Stimulated activated memory B cell treated with anti-CD40 and anti-IgM and Interleukin-4, amounts not matched to agents 10 μg/mL and 1 μg/mL and 100 μg/mL, for 72 hours (primary cell): ENCODE results near the gene MRPL28.
"Not testable (repeated sequence)": the region's sequence is repeated elsewhere in the genome, so short reads cannot be mapped to it uniquely, and the experiment has no call there.

Experiments
- ATAC-seq: fragments of 150-1000 bp; cut with Tn5 transposase; 2 replicates; pipeline ENCODE4 v1.10.0; 2021
- H3K27ac Mint-ChIP-seq: one replicate; pipeline ENCODE4 v1.8.0; 2022; ENCODE audit warnings: mild to moderate bottlenecking, mixed read lengths
- H3K27me3 Mint-ChIP-seq: one replicate; pipeline ENCODE4 v1.8.0; 2022; ENCODE audit warnings: mixed read lengths
- H3K36me3 Mint-ChIP-seq: one replicate; pipeline ENCODE4 v1.8.0; 2022; ENCODE audit warnings: mixed read lengths
- H3K4me1 Mint-ChIP-seq: one replicate; pipeline ENCODE4 v1.8.0; 2022; ENCODE audit warnings: mixed read lengths
- H3K4me3 Mint-ChIP-seq: one replicate; pipeline ENCODE4 v1.8.0; 2022; ENCODE audit warnings: mild to moderate bottlenecking, moderate library complexity, mixed read lengths
- H3K9me3 Mint-ChIP-seq: one replicate; pipeline ENCODE4 v1.8.0; 2022; ENCODE audit warnings: mixed read lengths

The MRPL28 gene

DNA sequence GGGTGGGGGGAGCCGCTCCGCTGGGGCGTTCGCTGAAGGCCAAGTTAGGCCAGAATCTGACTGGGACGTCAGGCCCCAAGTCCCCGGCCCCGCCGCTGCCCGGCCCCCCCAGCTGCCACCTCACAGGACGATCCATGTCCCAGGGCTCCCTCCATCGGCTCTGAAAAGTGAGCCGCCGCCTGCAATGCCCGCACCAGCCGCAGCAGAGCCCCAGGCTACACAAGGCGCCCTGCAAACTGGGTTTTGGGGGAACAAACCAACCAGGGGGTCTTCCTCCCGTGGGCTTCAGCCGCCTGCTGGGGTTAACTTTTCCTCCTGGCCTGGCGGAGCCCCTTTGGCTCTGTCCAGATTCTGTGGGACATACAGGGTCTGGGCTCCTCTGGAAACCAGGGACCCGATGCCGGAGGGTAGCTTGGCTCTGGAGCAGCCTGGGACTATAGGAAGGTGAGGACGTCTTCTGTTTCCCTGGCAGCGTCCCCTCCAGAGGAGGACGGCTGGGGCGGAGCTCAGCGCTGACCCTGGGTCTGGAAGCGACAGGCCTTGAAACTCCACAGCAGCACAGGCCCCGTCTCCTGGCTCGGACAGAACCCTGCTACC lies 27.5 kb upstream of the MRPL28 start:
- H3K27me3 Mint-ChIP-seq = no peaks in the 10 kb centered on the region
- peak overlapping the region; percentile 71 for H3K4me3 Mint-ChIP-seq
- no peak for ATAC-seq
- no peaks in the 10 kb centered on the region for H3K36me3 Mint-ChIP-seq
- H3K4me1 Mint-ChIP-seq = peaks cover 43% of the 10 kb centered on the region
- H3K27ac Mint-ChIP-seq = peak overlapping the region; percentile 61
- H3K9me3 Mint-ChIP-seq = no peaks in the 10 kb centered on the region

DNA sequence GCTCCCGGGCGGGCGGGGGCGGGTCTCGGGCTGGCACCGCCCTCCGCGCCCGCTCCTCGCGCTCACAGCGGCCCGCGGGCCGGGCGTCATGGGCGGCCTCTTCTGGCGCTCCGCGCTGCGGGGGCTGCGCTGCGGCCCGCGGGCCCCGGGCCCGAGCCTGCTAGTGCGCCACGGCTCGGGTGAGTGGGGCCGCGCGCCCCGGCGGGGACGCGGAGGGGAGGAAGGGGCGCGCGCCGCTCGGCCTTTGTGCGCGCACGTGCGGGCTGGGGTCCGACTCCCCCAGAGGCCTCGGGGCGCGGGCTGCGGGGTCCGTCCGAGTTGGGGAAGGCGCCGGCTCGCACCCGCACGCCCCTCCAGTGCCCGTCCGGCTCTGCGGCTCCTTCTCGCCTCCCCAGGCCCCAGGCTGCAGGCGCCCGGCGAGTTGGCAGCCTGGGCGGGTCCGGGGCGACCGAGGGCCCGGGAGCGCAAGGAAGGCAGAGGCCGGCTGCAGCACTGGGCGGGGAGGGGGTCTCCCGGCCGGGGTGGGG lies 26.9 kb upstream of the MRPL28 start, which contains the start of gene NME4:
TSS of gene NME4 (plus strand) at position 65 of the 527 bp plus-strand sequence. CDS start at position 89, 24 bp downstream.
- peak; percentile 6 for ATAC-seq
- Mint-ChIP-seq H3K36me3 (no peaks in the 10 kb centered on the region), H3K9me3 (no peaks in the 10 kb centered on the region), H3K4me1 (peaks cover 43% of the 10 kb centered on the region), H3K27ac (peak within 1 kb of the TSS; percentile 61), H3K27me3 (no peaks in the 10 kb centered on the region), H3K4me3 (peak within 1 kb of the TSS; percentile 74)

DNA sequence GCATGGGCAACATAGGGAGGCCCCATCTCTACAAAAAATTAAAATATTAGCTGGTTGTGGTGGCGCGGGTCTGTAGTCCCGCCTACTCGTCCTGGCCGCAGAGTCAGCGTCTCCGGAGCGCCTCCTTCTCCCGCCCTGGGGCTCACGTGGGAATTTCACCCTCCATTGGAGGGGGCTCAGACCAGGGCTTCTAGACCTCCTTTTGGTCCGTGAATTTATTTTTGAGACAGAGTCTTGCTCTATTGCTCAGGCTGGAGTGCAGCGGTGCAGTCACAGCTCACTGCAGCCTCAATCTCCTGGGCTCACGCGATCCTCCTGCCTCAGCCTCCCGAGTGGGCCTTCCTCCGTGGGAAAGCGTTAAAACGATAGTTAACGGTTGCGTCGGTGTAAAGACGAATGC lies 26.3 kb upstream of the MRPL28 start:
- H3K4me1 Mint-ChIP-seq = peaks cover 43% of the 10 kb centered on the region

DNA sequence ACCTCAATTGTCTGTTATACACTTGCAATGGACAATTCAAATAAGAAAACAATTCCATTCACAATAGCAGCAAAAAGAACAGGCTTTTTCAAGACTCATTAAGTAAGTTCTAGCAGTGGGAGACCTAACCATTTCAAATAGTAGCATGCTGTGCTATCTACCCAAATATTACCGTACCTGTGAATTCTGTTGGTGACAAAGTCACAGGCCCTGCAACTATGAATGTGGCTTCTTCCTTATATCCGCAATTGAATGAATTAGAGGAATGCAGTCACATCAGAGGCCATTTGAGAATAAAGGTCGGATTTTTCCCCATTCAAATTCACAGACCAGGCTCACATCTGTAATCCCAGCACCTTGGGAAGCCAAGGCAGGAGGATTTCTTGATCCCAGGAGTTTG lies 25.9 kb upstream of the MRPL28 start:
- H3K9me3 Mint-ChIP-seq = no peaks in the 10 kb centered on the region
- ATAC-seq = no peak
- H3K27me3 Mint-ChIP-seq = no peaks in the 10 kb centered on the region
- H3K36me3 Mint-ChIP-seq = no peaks in the 10 kb centered on the region
- H3K4me1 Mint-ChIP-seq = peaks cover 43% of the 10 kb centered on the region
- H3K27ac Mint-ChIP-seq = peak overlapping the region; percentile 32
- peak overlapping the region; percentile 74 for H3K4me3 Mint-ChIP-seq

More for the DNA sequence above, 26.3 kb upstream of the MRPL28 start:
- Mint-ChIP-seq H3K4me3 (peak overlapping the region; percentile 74), H3K9me3 (no peaks in the 10 kb centered on the region), H3K27me3 (no peaks in the 10 kb centered on the region), H3K36me3 (no peaks in the 10 kb centered on the region), H3K27ac (peak overlapping the region; percentile 32)
- no peak for ATAC-seq

DNA sequence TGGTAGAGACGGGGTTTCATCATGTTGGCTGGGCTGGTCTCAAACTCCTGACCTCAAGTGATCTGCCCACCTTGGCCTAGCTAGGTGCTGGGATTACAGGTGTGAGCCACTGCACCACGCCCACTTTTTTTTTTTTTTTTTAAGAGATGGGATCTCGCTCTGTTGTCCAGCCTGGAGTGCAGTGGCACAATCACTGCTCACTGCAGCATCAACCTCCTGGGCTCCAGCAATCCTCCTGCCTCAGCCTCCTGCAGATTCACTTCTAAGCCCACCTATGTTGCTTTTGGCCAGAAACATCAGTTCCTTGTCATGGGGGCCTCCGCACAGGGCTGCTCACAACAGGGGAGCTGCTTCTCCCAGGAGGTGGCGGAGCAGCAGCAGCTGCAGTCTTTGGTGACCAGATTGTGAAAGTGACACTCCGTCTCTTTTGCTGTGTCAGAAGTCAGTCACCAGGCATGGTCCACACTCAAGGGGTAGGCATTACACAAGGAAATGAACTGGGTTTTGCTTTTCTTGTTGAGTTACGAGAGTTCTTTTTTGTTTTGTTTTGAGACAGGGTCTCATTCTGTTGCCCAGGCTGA lies 22.2 kb upstream of the MRPL28 start:
- peaks cover 13% of the 10 kb centered on the region for H3K4me1 Mint-ChIP-seq
- H3K36me3 Mint-ChIP-seq = no peaks in the 10 kb centered on the region
- no peak overlapping the region for H3K4me3 Mint-ChIP-seq
- no peaks in the 10 kb centered on the region for H3K27me3 Mint-ChIP-seq
- no peak overlapping the region for H3K27ac Mint-ChIP-seq
- no peak for ATAC-seq
- H3K9me3 Mint-ChIP-seq = no peaks in the 10 kb centered on the region

DNA sequence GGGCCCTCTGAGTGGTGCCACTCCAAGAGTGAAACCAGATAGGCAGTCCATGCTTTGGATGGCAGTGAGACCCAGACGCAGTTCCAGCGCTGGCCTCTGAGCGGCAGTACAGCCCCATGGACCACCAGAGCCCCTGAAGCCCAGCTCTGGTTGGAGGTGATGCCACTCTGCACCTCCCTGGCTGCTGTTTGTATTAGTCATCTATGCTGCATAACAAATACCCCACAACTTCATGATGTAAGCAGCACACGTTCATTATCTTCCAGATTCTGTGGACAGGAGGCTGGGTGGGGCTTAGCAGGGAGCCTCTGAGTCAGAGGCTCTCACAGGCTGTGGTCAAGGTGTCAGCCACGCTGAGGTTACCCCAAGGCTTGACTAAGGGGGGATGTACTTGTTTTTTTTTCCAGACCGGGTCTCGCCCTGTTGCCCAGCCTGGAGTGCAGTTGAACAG lies 21.6 kb upstream of the MRPL28 start:
- peak; percentile 79 for ATAC-seq
- H3K27ac Mint-ChIP-seq = no peak overlapping the region
- no peaks in the 10 kb centered on the region for H3K36me3 Mint-ChIP-seq
- no peaks in the 10 kb centered on the region for H3K27me3 Mint-ChIP-seq
- no peak overlapping the region for H3K4me3 Mint-ChIP-seq
- H3K4me1 Mint-ChIP-seq = peaks cover 13% of the 10 kb centered on the region
- H3K9me3 Mint-ChIP-seq = no peaks in the 10 kb centered on the region

DNA sequence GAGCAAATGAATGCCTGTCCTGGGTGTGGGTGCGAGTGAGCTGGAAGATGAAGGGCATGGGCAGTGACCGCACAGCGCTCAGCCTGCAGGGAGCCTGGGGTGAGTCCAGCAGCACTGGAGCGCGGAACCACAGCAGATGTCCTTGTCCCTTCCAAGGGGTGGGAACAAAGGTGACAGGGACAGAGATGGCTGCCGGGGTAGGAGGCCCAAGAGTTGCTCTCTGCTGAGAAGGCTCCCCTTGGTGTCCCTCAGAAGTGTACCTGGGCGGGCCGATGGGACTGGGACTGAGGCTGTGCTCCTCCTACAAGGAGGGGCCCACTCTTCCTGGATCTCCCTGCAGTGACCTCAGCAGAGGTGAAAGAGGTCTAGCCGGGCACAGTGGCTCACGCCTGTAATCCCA lies 19.0 kb upstream of the MRPL28 start:
- Mint-ChIP-seq H3K27me3 (no peaks in the 10 kb centered on the region), H3K4me3 (no peak overlapping the region), H3K27ac (no peak overlapping the region), H3K9me3 (no peaks in the 10 kb centered on the region), H3K36me3 (no peaks in the 10 kb centered on the region), H3K4me1 (peaks cover 11% of the 10 kb centered on the region)
- no peak for ATAC-seq

DNA sequence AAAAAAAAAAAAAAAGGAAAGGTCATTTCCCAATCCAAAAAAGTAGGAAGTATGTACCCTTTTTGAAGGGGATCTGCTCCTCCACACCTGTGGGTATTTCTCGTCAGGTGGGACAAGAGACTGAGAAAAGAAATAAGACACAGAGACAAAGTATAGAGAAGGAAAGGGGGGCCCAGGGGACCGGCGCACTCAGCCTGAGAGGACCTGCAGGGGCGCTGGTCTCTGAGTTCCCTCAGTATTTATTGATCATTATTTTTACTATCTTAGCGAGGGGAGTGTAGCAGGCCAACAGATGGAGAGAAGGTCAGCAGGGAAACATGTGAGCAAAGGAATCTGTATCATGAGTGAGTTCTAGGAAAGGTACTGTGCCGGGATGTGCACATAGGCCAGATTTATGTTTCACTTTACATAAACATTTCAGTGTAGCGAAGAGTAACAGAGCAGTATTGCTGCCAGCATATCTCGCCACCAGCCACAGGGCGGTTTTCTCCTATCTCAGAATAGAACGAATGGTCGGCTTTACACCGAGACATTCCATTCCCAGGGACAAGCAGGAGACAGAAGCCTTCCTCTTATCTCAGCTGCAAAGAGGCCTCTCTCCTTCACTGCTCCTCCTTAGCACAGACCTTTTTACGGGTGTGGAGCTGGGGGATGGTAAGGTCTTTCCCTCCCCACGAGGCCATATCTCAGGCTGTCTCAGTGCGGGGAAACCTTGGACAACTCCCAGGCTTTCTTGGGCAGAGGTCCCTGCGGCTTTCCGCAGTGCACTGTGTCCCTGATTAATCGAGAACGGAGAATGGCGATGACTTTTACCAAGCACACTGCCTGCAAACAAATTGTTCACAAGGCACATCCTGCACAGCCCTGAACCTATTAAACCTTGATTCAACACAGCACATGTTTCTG lies 17.7 kb upstream of the MRPL28 start:
- not testable (repeated sequence) for H3K9me3 Mint-ChIP-seq, H3K36me3 Mint-ChIP-seq, H3K4me3 Mint-ChIP-seq, H3K27me3 Mint-ChIP-seq, H3K27ac Mint-ChIP-seq, ATAC-seq
- peaks cover 18% of the 10 kb centered on the region for H3K4me1 Mint-ChIP-seq

DNA sequence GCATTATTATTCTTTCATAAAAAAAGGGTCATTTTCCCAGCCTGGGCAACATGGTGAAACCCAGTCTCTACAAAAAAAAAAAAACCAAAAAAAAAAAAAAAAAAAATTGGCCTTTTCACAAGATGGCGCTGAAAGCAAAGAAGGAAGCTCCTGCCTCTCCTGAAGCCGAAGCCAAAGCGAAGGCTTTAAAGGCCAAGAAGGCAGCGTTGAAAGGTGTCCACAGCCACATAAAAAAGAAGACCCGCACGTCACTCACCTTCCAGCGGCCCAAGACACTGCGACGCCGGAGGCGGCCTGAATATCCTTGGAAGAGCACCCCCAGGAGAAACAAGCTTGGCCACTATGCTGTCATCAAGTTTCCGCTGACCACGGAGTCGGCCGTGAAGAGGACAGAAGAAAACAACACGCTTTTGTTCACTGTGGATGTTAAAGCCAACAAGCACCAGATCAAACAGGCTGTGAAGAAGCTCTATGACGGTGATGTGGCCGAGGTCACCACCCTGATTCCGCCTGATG lies 16.4 kb upstream of the MRPL28 start:
- Mint-ChIP-seq H3K27ac (peak overlapping the region; percentile 23), H3K9me3 (no peaks in the 10 kb centered on the region), H3K36me3 (no peaks in the 10 kb centered on the region), H3K4me3 (no peak overlapping the region), H3K27me3 (no peaks in the 10 kb centered on the region), H3K4me1 (peaks cover 23% of the 10 kb centered on the region)
- no peak for ATAC-seq

DNA sequence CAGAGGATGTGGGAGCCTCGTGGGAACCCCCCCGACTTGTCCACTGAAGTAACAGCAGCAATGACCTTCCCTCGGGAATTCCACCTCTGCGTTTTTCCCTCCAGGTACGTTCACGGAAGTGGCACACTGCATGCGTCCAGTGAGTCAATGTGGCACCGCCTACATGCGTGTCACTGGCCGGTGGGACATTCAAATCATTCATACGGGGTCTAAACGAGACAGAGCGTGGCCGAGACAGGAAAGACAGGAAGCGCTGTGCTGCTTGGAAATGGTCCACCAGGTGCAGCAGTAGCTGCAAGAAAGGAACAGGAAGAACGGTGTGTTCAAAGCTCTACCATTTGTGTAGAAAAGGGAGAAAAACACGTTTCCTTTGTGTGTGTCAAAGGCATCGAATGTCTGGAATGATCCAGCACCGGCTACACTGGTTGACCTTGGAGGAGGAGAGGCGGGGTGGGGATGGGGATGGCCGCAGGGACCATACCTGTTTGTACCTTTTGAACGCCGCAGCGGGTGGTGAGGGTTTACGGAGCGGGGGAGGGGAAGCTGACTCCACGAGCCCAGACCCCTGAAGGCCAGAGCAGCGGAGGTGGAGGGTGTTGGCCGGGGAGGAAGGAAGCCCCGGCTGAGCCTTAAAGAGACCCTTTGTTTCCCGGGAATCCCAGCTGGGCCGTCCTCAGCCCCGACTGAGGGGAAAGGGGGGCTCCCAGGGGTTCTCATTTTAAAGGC lies 13.2 kb upstream of the MRPL28 start:
- no peaks in the 10 kb centered on the region for H3K36me3 Mint-ChIP-seq
- H3K27me3 Mint-ChIP-seq = no peaks in the 10 kb centered on the region
- peak; percentile 73 for ATAC-seq
- H3K4me1 Mint-ChIP-seq = peaks cover 33% of the 10 kb centered on the region
- peak overlapping the region; percentile 65 for H3K4me3 Mint-ChIP-seq
- H3K9me3 Mint-ChIP-seq = no peaks in the 10 kb centered on the region
- H3K27ac Mint-ChIP-seq = peak overlapping the region; percentile 78

DNA sequence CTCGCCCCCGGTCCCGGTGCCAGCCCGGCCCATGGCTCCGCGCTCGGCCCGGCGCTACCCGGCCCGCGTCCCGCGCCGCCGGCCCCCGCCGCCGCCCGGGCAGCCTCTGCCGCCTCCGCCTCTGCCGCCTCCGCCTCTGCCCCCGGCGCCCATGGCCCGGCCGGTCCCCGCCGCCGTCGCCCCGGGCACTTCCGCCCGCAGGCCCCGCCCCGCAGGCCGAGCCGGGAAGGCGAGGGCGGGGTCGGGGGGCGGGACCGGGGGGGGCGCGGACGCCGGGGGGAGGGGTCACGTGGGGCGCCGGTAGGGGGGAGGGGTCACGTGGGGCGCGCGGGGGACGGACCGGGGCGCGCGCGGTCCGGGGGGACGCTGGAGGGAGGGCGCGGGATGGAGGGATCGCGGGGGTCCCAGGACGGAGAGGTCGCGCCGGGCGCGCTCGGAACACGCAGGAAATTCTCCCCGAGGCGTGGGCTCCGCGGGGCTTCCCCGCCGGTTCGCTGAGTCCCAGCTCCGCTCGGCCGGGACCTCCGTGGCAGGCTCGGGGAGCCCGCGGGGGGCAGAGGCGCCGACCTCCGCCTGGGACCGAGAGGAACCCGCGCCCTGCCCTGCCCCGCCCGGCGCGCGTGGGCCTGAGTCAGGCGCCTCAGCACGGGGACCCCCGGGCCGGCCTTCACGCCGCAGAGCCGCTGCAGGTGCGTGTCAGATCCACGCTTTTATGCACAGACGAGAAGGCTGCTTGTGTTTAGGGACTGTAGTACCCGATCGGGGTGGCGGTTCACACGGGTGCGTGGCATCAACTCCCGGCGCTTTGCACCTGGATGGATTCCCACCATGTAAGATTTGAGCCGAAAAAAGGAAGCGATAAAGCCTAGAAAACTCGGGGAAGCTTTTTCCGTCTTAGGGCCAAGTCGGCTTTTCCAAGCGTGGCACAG lies 11.7 kb upstream of the MRPL28 start, which contains the start of gene PGAP6:
TSS of gene PGAP6 (minus strand) at position 190 of the 929 bp plus-strand sequence. CDS start at position 33, 157 bp downstream.
- H3K36me3 Mint-ChIP-seq = no peaks in the 10 kb centered on the region
- H3K4me3 Mint-ChIP-seq = peak within 1 kb of the TSS; percentile 75
- peak; percentile 82 for ATAC-seq
- H3K27ac Mint-ChIP-seq = peak within 1 kb of the TSS; percentile 78
- H3K27me3 Mint-ChIP-seq = no peaks in the 10 kb centered on the region
- H3K9me3 Mint-ChIP-seq = no peaks in the 10 kb centered on the region
- H3K4me1 Mint-ChIP-seq = peaks cover 33% of the 10 kb centered on the region

DNA sequence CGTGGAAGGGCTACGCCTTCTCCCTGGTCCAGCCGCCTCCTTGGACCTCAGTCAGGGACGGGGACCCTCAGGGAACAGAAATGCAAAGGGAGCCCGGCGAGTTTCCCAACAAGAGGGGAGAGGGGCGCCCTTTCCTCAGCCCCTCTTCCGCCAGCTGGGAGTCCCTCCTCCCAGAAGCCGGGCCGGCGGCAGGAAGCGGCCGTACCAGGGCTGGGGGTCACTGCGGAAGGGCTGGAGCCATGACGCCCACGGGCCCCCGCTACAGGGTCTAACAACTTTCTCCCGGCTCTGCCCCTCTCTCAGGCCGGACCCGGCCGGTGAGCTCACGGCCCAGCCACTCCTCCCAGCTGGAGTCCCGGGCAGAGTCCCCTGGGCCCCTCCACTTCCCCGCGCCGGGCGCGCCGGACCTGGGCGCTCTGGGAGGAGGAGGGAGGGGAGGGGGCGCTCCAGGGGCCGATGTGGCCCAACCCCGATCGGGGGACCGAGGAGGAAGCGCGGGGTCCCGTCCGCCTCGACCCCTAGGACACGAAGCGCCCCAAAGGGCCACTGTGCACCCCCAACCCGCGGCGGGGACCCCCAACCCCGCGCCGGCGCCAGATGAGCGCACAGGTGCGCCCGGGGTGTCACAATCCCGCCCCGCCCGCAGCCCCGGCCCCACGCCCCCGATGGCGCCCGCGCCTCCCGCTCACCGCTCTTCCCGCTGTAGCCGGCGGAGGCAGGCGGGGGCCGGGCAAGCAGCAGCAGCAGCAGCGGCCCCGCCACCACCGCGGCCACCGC lies 10.9 kb upstream of the MRPL28 start:
- peak; percentile 14 for ATAC-seq
- no peaks in the 10 kb centered on the region for H3K36me3 Mint-ChIP-seq
- peak overlapping the region; percentile 32 for H3K27ac Mint-ChIP-seq
- no peaks in the 10 kb centered on the region for H3K9me3 Mint-ChIP-seq
- H3K4me1 Mint-ChIP-seq = peaks cover 26% of the 10 kb centered on the region
- H3K27me3 Mint-ChIP-seq = no peaks in the 10 kb centered on the region
- peak overlapping the region; percentile 75 for H3K4me3 Mint-ChIP-seq

DNA sequence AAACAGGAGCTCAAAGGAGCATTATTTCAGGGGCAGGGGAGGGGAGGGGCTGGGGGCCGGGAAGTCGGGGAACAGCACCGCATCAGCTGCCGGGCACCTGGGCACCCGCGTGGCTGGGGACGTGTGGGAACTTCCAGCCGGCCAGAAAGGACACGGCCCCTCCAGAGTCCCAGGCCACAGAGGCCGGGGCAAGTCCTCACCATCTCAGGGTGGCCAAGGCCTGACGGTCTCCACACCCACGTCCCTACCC lies 10.3 kb upstream of the MRPL28 start:
- Mint-ChIP-seq H3K9me3 (no peaks in the 10 kb centered on the region), H3K27ac (peak overlapping the region; percentile 32), H3K4me1 (peaks cover 22% of the 10 kb centered on the region), H3K4me3 (peak overlapping the region; percentile 75), H3K36me3 (no peaks in the 10 kb centered on the region), H3K27me3 (no peaks in the 10 kb centered on the region)
- ATAC-seq = no peak
